ENCODE data around the gene BCL2.

DNA sequence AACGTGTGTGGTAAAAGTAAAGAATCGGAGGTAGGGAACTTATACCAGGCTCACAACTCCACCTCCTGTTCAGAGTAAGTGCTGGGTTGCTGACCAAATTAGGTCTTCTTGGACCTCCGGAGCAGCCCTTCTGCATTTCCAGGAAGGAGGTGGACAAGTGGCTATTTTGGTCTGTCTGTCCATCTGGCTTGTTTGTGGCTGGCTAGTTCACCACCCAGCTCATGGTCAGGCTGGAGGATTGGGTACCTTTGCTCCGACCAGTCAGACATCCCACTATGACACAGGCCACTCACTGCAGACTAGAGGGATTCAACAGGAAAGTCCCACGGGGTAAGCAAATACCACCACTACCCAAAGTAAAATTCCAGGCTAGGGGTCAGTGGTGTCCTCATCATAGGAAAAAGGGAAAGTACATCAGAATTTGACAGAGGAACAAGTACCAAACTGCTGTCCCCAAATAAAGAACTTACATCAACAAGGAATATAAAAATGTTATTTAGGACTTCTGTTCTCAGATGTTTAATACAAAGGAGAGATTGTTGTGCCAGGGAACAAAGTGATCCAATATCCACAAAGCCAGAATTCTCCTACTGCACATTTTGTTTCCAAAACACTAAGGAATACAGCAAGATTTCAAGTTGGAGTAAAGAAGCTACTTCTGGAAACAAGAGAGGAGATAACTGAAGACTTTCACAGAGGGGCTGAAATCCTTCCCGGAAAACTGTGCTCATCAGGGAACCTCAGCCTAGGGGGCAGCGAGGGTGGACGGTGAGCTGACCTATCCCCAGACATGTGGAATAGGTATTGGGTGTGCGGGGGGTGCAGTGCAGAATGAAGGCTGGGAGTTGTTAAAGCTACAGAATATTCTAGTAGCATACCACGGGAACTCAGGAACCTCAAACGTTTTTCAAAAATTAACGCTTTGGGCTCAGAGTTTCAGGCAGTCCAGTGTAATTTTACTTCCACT is 56.9 kb downstream of the BCL2 start:
- no peak for TF ChIP-seq RAD21 (IDR thresholded peaks at IDR 0.05; ENCODE audit: low read depth)
- TF ChIP-seq EP300 (IDR thresholded peaks at IDR 0.05; ENCODE audit: borderline replicate concordance) = no peak
- no peak for TF ChIP-seq FOXM1 (IDR thresholded peaks at IDR 0.05; ENCODE audit: borderline replicate concordance, low read depth)
- no peak for TF ChIP-seq TAF1 (IDR thresholded peaks at IDR 0.05; ENCODE audit: low read depth)
- TF ChIP-seq, protein P1, sequence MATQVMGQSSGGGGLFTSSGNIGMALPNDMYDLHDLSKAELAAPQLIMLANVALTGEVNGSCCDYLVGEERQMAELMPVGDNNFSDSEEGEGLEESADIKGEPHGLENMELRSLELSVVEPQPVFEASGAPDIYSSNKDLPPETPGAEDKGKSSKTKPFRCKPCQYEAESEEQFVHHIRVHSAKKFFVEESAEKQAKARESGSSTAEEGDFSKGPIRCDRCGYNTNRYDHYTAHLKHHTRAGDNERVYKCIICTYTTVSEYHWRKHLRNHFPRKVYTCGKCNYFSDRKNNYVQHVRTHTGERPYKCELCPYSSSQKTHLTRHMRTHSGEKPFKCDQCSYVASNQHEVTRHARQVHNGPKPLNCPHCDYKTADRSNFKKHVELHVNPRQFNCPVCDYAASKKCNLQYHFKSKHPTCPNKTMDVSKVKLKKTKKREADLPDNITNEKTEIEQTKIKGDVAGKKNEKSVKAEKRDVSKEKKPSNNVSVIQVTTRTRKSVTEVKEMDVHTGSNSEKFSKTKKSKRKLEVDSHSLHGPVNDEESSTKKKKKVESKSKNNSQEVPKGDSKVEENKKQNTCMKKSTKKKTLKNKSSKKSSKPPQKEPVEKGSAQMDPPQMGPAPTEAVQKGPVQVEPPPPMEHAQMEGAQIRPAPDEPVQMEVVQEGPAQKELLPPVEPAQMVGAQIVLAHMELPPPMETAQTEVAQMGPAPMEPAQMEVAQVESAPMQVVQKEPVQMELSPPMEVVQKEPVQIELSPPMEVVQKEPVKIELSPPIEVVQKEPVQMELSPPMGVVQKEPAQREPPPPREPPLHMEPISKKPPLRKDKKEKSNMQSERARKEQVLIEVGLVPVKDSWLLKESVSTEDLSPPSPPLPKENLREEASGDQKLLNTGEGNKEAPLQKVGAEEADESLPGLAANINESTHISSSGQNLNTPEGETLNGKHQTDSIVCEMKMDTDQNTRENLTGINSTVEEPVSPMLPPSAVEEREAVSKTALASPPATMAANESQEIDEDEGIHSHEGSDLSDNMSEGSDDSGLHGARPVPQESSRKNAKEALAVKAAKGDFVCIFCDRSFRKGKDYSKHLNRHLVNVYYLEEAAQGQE (IDR thresholded peaks at IDR 0.05; ENCODE audit: low read depth) = no peak
- no peak for TF ChIP-seq CREB1 (IDR thresholded peaks at IDR 0.05; ENCODE audit: low read depth)
- TF ChIP-seq ZBTB7A (IDR thresholded peaks at IDR 0.05; ENCODE audit: low read depth) = no peak
- TF ChIP-seq, protein P2, sequence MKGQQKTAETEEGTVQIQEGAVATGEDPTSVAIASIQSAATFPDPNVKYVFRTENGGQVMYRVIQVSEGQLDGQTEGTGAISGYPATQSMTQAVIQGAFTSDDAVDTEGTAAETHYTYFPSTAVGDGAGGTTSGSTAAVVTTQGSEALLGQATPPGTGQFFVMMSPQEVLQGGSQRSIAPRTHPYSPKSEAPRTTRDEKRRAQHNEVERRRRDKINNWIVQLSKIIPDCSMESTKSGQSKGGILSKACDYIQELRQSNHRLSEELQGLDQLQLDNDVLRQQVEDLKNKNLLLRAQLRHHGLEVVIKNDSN (IDR thresholded peaks at IDR 0.05) = no peak
- TF ChIP-seq YY1 (IDR thresholded peaks at IDR 0.05; ENCODE audit: low read depth) = no peak

Measured in Ishikawa (cell line).